HG03520 (cell line): Measurements from ENCODE around the gene RNF145.
"Not testable (repeated sequence)": the region's sequence is repeated elsewhere in the genome, so short reads cannot be mapped to it uniquely, and the experiment has no call there.

ENCODE experiments used
- ATAC-seq: cut with Tn5 transposase; IDR thresholded peaks from one replicate; pipeline ENCODE4 v1.9.1; 2021; ENCODE audit warnings: mild to moderate bottlenecking, moderate library complexity; ENCODE audit not compliant: unreplicated experiment

Gene RNF145

DNA sequence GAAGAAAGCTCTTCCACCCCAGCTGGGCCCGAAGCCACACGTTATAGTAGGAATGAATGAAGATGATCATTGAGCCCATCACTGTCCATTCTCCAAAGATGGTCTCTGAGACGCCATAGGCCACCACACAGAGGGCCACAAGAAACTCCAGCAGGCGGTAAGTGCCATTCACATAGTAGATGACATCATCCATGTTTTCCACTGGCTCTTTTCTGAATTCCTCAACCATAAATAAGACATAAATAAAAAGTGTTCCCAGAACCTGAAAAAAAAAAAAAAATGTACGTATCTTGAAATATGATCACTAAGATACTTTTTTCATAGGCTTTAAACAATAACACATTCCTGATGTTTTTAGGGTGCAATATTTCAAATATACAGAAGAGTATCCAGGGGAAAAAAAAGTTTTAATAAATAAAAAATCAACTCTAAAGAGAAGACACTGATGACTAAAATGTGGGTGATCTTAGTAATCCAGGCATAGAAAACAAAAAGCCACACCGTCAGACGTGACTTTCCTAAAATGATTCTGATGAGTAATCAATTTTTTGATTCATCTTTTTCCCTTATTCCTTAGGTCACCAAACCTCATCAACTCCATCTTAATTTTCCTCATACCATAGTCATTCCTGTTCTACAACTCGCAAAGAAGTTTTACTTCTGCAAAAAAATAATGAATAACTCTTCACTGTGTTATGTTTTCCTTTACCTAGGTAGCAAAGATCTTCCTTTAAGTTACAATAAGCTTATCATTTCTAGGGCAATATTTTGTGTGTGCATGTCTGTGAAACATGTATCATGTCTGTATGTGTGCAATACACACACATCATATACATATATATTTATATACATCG is 47.8 kb downstream of the RNF145 start:
- ATAC-seq = no peak

DNA sequence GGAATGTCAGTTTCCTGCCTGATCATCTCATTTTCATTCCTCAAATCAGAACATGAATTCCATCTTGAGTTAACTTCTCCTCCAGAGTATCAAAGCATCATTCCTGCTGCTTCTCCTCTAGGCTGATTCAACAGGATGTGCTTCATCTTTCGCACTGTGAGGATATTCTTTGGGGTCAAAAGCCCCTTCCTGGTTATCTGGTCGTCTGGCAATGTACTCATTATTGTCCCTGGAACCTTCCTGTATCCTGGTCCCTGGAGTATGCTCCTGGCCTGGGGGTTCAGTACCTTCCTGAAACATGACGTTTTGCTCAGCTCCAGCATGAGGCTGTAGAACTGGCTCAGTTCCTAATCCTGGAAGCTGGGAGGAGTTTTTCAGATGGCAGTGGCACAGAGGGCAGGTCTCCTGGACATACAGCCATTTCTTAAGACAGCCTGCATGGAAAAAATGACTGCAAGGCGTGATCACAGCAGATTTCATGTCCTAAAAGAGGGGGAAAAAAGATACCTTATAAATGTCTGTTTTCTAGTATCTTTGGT is 50.7 kb downstream of the RNF145 start:
- not testable (repeated sequence) for ATAC-seq

DNA sequence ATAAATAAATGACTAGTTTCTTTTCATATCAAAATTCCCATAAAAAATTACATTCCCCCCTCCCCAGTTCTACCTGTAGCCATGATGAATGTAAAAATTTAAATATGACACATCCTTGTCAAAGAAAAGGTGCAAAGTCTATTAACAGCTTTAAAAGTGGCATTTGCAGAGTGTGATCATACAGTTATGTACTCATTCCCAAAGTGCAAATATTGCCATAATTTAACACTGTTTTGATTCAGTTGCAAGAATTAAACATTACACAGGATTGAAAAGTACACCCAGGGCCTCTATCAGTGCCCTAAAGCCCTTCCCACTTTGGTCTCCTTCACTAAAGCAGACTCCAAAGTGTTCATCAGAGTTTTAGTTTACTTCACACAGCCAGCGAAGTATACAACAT is 51.8 kb downstream of the RNF145 start:
- no peak for ATAC-seq

- ATAC-seq = no peak
Measured at GRCh38 chr5:159156426-159157238, 52.7 kb downstream of the RNF145 start.

GRCh38 chr5:159155960-159156359 is 53.4 kb downstream of the RNF145 start:
- no peak for ATAC-seq

DNA sequence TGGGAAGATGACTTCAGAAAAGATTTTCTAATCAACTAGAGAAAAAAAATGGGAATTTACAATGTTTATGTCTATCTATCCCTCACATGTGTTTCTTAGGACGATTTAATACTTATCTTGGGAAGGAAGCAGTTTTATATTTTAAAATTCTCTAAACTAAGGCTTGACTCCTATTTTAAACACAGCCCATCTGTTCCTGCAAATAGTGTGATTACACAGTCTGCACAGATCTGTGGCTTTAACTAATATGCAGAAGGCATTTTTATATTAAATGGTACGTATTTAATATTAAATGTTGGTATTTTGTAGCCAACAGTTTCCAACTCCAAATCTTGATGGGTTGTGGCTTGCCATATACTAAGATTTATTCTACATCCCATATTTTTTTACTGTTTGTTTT is 56.5 kb downstream of the RNF145 start:
- no peak for ATAC-seq

- no peak for ATAC-seq
Measured at GRCh38 chr5:159149085-159149484, 60.3 kb downstream of the RNF145 start.

DNA sequence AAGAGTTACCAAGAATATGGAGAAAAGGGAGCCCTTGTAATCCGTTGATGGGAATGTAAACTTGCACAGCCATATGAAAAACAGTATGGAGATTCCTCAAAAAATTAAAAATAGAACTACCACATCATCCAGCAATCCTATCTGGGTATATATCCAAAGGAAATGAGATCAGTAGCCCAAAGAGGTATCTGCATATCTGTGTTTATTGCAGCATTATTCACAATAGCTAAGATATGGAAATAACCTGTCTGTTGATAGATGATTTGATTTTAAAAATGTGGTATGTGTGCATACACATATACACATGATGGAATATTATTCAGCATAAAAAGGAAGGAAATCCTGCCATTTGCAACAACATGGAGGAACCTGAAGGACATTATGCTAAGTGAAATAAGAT is 61.4 kb downstream of the RNF145 start:
- ATAC-seq = no peak

DNA sequence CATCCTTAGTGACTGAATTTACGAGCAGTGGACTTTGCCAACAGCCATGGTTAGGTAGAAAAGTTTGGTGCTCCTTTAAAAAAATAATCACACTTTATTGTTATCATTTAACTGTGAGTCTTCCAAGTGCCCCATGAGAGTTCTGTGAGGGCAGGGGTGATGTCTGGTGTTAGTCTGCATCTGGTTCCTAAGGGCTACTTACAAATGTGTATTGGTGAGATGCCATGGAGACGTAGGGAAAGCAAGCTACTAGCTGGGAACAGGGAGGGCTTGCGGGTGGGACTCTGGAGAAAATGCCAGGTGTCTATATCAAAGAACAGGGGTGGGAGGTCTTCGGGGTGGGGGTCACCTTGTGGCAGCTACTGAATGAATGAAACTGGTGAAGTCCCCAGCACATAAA is 62.5 kb downstream of the RNF145 start:
- ATAC-seq = no peak

GRCh38 chr5:159145160-159145559 is 64.2 kb downstream of the RNF145 start:
- ATAC-seq = not testable (repeated sequence)

GRCh38 chr5:159139802-159140201 is 69.6 kb downstream of the RNF145 start:
- no peak for ATAC-seq

GRCh38 chr5:159135896-159136531 is 73.3 kb downstream of the RNF145 start:
- ATAC-seq = no peak

DNA sequence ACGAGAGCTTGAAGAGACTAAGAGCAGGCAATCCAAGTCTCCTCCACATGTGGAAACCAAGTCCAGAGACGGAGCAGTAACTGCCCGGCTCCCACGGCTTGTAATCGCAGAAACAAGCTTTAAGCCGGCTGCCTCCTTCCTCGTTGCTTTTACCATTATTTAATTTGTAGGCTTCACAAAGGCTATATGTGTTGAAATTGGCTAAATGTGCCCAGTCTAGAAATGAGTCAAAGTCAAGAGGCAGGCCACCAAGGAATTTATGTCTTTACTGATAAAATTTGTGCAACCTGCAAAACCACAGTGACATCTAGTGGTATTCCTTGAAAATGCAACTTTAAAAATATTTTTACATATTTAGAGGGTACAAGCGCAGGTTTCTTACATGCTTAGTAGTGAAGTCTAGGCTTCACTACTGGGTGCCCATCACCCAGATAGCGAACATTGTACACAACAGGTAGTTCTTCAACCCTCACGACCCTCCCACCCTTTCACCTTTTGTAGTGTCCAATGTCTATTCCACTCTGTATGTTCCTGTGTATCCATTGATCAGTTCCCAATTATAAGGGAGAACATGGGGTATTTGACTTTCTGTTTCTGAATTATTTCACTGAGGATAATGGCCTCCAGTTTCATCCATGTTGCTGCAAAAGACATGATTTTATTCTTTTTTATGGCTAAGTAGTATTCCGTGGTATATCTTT is 76.2 kb downstream of the RNF145 start:
- peak; percentile 53 for ATAC-seq

- ATAC-seq = no peak
Measured at GRCh38 chr5:159132429-159133040, 76.8 kb downstream of the RNF145 start.

DNA sequence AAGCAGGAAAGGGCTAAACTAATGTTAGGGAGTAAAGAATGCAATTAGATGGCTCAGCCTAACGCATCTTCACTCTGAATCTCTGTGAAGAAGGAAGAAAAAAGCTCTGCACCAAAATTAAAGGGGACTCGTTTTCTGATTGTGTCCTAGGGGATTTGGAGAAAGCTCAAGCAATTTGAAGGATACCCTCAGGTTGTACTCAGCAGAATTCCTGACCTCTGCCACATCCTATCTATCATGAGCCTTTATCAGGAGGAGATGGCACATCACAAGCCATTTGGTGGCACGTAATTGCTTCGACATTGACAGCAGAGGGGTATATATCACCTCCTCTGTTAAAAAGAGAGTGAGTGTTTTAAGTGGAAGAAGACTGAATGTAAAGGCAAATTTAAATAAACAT is 77.4 kb downstream of the RNF145 start:
- ATAC-seq = no peak

DNA sequence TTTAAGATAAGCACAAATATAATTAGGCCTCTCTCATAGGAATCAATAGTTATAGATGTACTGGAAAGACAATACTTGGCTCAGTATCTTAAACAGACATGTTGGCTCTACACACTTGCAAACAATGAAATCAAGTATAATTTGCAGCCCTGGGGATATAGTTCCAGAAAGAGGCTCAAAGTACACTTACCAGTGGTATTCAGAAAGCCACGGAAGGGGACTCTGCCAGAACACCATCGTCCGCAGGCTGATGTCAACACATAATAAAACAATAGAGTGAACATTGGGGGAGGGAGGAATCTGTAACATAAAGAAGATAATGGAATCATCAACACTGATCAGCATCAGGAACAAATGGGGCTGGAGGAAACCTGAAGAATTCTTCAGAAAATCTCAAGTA is 78.5 kb downstream of the RNF145 start:
- no peak for ATAC-seq

DNA sequence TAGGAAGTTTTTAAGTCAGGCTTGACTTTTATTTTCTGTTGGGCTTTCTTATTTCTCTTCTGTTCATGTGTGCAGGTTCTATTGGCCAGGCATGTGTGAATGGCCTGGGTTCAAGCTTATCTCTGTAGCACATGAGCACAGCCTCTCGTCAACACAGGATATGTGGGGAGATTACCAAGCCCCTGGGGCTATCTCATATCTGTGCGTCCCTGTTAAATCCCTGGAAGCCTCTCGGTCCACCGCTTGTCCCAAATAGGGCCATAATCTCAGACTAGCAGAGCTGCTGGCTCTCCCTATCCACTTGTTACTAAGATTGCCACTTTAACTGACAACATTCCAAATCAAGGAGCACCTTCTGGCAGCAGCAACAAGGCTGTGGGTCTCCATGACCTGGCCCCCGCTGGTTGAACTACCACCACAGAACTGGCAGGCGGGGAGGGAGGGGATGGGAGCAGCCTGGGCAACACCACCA is 81.2 kb downstream of the RNF145 start:
- ATAC-seq = no peak

- no peak for ATAC-seq
Measured at GRCh38 chr5:159123700-159124099, 85.7 kb downstream of the RNF145 start.

DNA sequence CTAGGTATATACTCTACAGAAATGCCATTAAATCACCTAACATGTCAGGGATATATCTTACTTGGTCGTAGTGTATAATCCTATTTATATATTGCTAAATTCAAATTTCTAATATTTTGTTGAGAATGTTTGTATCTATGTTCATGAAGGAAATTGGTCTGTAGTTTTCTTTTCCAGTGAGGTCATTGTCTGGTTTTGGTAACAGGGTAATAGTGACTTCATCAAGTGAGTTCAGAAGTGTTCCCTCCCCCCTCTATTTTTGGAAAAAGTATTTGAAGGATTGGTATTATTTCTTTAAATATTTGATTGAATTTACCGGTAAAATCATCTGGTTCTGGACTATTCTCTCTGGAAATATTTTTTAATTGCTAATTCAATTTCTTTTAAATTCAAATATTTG is 86.2 kb downstream of the RNF145 start:
- no peak for ATAC-seq

- ATAC-seq = no peak
Measured at GRCh38 chr5:159121061-159121460, 88.3 kb downstream of the RNF145 start.
